Neural cell (in vitro differentiated cells): ENCODE results near the gene CPA5. TPM values are rescaled to one million over a fixed set of nuclear protein-coding genes. Genes with fewer than 3 reads are reported as not detected.
A peak's percentile ranks its signal among the peaks of the same experiment; 100 is the strongest.

ENCODE experiments used
- H2AFZ ChIP-seq: fragments of 200-600, 300-800 bp; sonication (generic), shearing (Covaris generic); 2 replicates; pipeline ENCODE4 v1.6.0; 2014; ENCODE audit warnings: low read depth, mild to moderate bottlenecking, antibody characterized with exemption, low read length, moderate library complexity
- H3F3A ChIP-seq: fragments of 200-600 bp; shearing (Covaris generic); 2 replicates; pipeline ENCODE4 v1.6.1; 2016; ENCODE audit warnings: mild to moderate bottlenecking, moderate library complexity, mixed read lengths, antibody characterized with exemption, low read length; ENCODE audit not compliant: insufficient read depth, poor library complexity, severe bottlenecking
- H3K27ac ChIP-seq: fragments of 200-600, 300-800 bp; sonication (generic), shearing (Covaris generic); 2 replicates; pipeline ENCODE4 v1.5.1; 2014; ENCODE audit warnings: mild to moderate bottlenecking, low read length, moderate library complexity
- H3K27me3 ChIP-seq: fragments of 300-800, 200-600 bp; sonication (generic), shearing (Covaris generic); 2 replicates; pipeline ENCODE4 v1.6.0; 2014; ENCODE audit warnings: mild to moderate bottlenecking, low read depth, low read length, moderate library complexity; ENCODE audit not compliant: insufficient read depth
- H3K36me3 ChIP-seq: fragments of 300-800, 200-600 bp; sonication (generic), shearing (Covaris generic); 2 replicates; pipeline ENCODE4 v1.5.1; 2014; ENCODE audit warnings: mild to moderate bottlenecking, antibody characterized with exemption, low read length, moderate library complexity; ENCODE audit not compliant: insufficient read depth
- H3K4me2 ChIP-seq: fragments of 300-800, 200-600 bp; sonication (generic), shearing (Covaris generic); 2 replicates; pipeline ENCODE4 v1.6.0; 2014; ENCODE audit warnings: mild to moderate bottlenecking, low read length
- H3K4me3 ChIP-seq: fragments of 300-800, 200-600 bp; sonication (generic), shearing (Covaris generic); 2 replicates; pipeline ENCODE4 v1.5.1; 2014; ENCODE audit warnings: mild to moderate bottlenecking, low read length, moderate library complexity
- H3K79me2 ChIP-seq: fragments of 200-600 bp; shearing (Covaris generic); replicated peaks from 2 replicates; pipeline ENCODE4 v1.6.0; 2014; ENCODE audit warnings: mild to moderate bottlenecking, low read length, moderate library complexity; ENCODE audit not compliant: insufficient read depth
- H3K9ac ChIP-seq: fragments of 300-800, 200-600 bp; sonication (generic), shearing (Covaris generic); 2 replicates; pipeline ENCODE4 v1.6.1; 2016; ENCODE audit warnings: mild to moderate bottlenecking, low read length, mixed read lengths
- H3K9me2 ChIP-seq: fragments of 200-600 bp; shearing (Covaris generic); 2 replicates; pipeline ENCODE4 v1.6.1; 2016; ENCODE audit warnings: mild to moderate bottlenecking, low read length, mixed read lengths; ENCODE audit not compliant: insufficient read depth
- H3K9me3 ChIP-seq: fragments of 200-600, 300-800 bp; sonication (generic), shearing (Covaris generic); 2 replicates; pipeline ENCODE4 v1.6.1; 2016; ENCODE audit warnings: mild to moderate bottlenecking, mixed run types, low read length, moderate library complexity, mixed read lengths
- H4K20me1 ChIP-seq: fragments of 200-600 bp; shearing (Covaris generic); 2 replicates; pipeline ENCODE4 v1.6.1; 2016; ENCODE audit warnings: mild to moderate bottlenecking, mixed run types; ENCODE audit not compliant: insufficient read depth
- EP300 ChIP-seq: fragments of 450-650 bp; conservative IDR thresholded peaks from 2 replicates; pipeline ENCODE4 v1.6.1; 2014; ENCODE audit warnings: antibody characterized with exemption, mild to moderate bottlenecking, moderate library complexity; ENCODE audit not compliant: poor library complexity, severe bottlenecking
- EZH2 ChIP-seq: fragments of 200-600, 300-800 bp; shearing (Covaris generic), sonication (generic); IDR thresholded peaks from 2 replicates; pipeline ENCODE4 v1.6.1; 2014; ENCODE audit warnings: antibody characterized with exemption, low read length, borderline replicate concordance, mild to moderate bottlenecking; ENCODE audit not compliant: insufficient read depth, poor library complexity, severe bottlenecking
- MXI1 ChIP-seq: fragments of 450-650 bp; conservative IDR thresholded peaks from 2 replicates; pipeline ENCODE4 v1.6.1; 2014; ENCODE audit warnings: antibody characterized with exemption, mild to moderate bottlenecking; ENCODE audit not compliant: poor library complexity, severe bottlenecking
- POLR2AphosphoS5 ChIP-seq: IDR thresholded peaks from 2 replicates; pipeline ENCODE4 v1.6.1; 2012
- RAD21 ChIP-seq: fragments of 450-650 bp; conservative IDR thresholded peaks from 2 replicates; pipeline ENCODE4 v1.6.1; 2014; ENCODE audit warnings: antibody characterized with exemption, mild to moderate bottlenecking, moderate library complexity
- SMC3 ChIP-seq: fragments of 450-650 bp; conservative IDR thresholded peaks from 2 replicates; pipeline ENCODE4 v1.6.1; 2014; ENCODE audit warnings: antibody characterized with exemption, mild to moderate bottlenecking, moderate library complexity; ENCODE audit not compliant: poor library complexity
- TAF1 ChIP-seq: IDR thresholded peaks from 2 replicates; pipeline ENCODE4 v1.6.1; 2012; ENCODE audit warnings: low read depth
- polyA plus RNA-seq: library from polyadenylated mRNA; depleted of rRNA; stranded (reverse); fragments of >200 nt; gene quantifications from 2 replicates; pipeline ENCODE4 v1.2.3, GENCODE V29; 2014
- TF ChIP-seq, protein P1 (sequence below): IDR thresholded peaks from 2 replicates; pipeline ENCODE4 v1.6.1; 2012; ENCODE audit warnings: borderline replicate concordance
- TF ChIP-seq, protein P2 (sequence below): fragments of 450-650 bp; IDR thresholded peaks from 2 replicates; pipeline ENCODE4 v1.5.1; 2014; ENCODE audit warnings: antibody characterized with exemption, mild to moderate bottlenecking, moderate library complexity; ENCODE audit not compliant: poor library complexity, severe bottlenecking

CPA5 gene
- polyA plus RNA-seq, 1 donor from 2014 or later: not detected

DNA sequence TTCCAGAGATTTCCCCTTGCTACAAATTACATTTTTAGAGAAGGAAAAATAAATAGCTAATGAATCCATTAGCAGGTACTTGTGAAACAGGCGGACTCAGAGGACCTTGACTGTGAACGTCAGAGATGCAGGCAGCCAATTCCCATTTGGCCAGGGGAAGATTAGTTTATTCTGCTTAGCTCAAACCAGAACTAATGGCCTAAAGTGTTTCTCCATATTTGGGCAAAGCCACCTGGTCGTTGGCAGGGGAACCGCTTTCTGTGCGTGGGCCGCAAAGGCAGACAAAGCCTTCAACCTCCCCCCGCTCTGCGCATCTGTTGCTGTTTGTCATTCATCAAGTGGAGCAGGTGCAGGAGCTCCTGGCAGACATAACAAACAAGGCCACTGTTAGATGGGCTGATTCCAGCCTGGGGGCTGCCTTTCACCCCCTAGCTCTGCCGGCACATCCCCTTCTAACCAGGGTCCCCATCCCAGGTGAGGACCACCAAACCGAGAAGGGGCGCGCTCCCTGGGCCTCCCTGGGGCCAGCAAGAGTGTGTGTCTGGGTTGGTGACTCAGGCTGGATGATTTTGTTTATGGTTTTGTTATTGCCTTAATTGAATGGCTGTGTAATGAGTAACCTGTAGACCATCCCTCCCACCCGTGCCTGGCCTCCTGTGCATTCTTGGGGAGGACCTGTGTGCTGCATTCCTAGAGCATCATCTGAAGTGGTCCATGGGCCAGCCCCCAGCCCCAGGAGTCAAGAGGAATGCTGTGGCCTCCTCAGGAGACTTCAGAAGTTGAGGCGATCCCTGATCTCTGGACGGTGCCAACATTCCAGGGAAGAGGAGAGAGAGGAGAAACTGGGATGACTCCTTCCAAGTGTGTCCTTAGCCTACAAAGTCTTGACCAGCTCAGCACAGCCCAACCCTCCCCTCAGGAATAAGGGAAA, 21.2 kb downstream of the CPA5 start:
- Histone ChIP-seq H3K9me3 (no peaks in the 10 kb centered on the region), H4K20me1 (no peaks in the 10 kb centered on the region), H3K36me3 (no peaks in the 10 kb centered on the region), H3K27me3 (no peaks in the 10 kb centered on the region), H3K9me2 (no peaks in the 10 kb centered on the region), H3K79me2 (no peaks in the 10 kb centered on the region), H2AFZ (no peak overlapping the region), H3K9ac (peak overlapping the region; percentile 67), H3K4me3 (peak overlapping the region; percentile 39), H3F3A (peaks cover 6% of the 10 kb centered on the region), H3K27ac (peak overlapping the region; percentile 95), H3K4me2 (peak overlapping the region; percentile 22)
- TF ChIP-seq, protein P1, sequence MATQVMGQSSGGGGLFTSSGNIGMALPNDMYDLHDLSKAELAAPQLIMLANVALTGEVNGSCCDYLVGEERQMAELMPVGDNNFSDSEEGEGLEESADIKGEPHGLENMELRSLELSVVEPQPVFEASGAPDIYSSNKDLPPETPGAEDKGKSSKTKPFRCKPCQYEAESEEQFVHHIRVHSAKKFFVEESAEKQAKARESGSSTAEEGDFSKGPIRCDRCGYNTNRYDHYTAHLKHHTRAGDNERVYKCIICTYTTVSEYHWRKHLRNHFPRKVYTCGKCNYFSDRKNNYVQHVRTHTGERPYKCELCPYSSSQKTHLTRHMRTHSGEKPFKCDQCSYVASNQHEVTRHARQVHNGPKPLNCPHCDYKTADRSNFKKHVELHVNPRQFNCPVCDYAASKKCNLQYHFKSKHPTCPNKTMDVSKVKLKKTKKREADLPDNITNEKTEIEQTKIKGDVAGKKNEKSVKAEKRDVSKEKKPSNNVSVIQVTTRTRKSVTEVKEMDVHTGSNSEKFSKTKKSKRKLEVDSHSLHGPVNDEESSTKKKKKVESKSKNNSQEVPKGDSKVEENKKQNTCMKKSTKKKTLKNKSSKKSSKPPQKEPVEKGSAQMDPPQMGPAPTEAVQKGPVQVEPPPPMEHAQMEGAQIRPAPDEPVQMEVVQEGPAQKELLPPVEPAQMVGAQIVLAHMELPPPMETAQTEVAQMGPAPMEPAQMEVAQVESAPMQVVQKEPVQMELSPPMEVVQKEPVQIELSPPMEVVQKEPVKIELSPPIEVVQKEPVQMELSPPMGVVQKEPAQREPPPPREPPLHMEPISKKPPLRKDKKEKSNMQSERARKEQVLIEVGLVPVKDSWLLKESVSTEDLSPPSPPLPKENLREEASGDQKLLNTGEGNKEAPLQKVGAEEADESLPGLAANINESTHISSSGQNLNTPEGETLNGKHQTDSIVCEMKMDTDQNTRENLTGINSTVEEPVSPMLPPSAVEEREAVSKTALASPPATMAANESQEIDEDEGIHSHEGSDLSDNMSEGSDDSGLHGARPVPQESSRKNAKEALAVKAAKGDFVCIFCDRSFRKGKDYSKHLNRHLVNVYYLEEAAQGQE: peak; percentile 45
- TF ChIP-seq EP300 (peak; percentile 89), TAF1 (no peak), SMC3 (peak; percentile 43), MXI1 (no peak), RAD21 (peak; percentile 40), EZH2 (no peak), POLR2AphosphoS5 (peak; percentile 63)
- TF ChIP-seq, protein P2, sequence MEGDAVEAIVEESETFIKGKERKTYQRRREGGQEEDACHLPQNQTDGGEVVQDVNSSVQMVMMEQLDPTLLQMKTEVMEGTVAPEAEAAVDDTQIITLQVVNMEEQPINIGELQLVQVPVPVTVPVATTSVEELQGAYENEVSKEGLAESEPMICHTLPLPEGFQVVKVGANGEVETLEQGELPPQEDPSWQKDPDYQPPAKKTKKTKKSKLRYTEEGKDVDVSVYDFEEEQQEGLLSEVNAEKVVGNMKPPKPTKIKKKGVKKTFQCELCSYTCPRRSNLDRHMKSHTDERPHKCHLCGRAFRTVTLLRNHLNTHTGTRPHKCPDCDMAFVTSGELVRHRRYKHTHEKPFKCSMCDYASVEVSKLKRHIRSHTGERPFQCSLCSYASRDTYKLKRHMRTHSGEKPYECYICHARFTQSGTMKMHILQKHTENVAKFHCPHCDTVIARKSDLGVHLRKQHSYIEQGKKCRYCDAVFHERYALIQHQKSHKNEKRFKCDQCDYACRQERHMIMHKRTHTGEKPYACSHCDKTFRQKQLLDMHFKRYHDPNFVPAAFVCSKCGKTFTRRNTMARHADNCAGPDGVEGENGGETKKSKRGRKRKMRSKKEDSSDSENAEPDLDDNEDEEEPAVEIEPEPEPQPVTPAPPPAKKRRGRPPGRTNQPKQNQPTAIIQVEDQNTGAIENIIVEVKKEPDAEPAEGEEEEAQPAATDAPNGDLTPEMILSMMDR: no peak

DNA sequence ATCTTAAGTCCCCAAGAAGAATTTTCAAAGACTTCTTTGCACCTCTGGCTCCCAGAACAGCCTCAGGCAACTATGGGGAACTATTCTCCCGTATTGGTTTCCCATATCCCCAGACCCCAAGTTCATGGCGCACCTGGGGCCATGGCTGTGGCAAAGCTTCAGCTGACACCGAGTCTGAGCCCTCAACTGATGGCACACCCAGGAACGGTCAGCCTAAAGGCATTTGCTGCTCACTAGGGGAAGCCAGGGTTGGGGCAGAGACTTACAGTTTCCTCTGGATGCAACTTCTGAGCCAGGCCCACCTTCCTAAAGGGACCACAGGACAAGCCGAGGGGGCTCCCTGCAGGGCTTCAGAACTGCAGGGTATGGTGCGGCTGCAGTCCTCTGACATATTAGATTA, 21.9 kb downstream of the CPA5 start:
- Histone ChIP-seq H3K27me3 (no peaks in the 10 kb centered on the region), H3K27ac (peak overlapping the region; percentile 95), H3K9ac (peak overlapping the region; percentile 67), H3K79me2 (no peaks in the 10 kb centered on the region), H3K9me3 (no peaks in the 10 kb centered on the region), H3K36me3 (no peaks in the 10 kb centered on the region), H3K4me2 (no peak overlapping the region), H3F3A (peaks cover 6% of the 10 kb centered on the region), H3K4me3 (no peak overlapping the region), H4K20me1 (no peaks in the 10 kb centered on the region), H2AFZ (no peak overlapping the region), H3K9me2 (no peaks in the 10 kb centered on the region)
- TF ChIP-seq EZH2: no peak
- TF ChIP-seq, protein P1: no peak
- TF ChIP-seq, protein P2: no peak
- TF ChIP-seq EP300: no peak
- no peak for TF ChIP-seq TAF1
- TF ChIP-seq RAD21: no peak
- no peak for TF ChIP-seq POLR2AphosphoS5
- TF ChIP-seq SMC3: no peak
- no peak for TF ChIP-seq MXI1
